ENCODE results near the gene CFAP20DC. TPM values are rescaled to one million over a fixed set of nuclear protein-coding genes. Genes with fewer than 3 reads are reported as not detected.

Gene CFAP20DC
- total and polyA plus RNA-seq, 2 of the 13 experiments (the other 11 are each of a cell fraction or from before 2014, with no cell fraction given), result not detected

DNA sequence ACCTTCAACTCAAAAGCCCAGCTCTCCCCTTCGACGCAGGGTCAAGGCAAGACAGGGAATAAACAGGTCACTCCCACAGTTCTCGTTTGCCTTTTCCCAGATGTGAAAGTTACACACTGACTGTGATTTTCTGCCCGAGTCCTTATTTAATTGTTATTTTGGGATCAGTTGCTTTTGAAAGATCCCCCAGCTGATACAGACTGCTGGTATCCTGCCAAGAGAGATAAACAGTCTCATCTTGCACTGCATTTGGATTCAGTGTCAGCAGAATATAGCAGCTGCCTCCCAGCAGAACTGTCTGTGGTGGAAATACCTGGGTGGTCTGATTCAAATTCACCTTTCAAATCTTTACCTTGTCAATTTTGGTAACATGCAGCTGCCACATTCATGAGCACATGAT lies 327.3 kb downstream of the CFAP20DC start (continued):
- no peak for TF ChIP-seq TFAP4 (IDR thresholded peaks at IDR 0.05; ENCODE audit: borderline replicate concordance, low read depth)
- TF ChIP-seq KAT7 (CRISPR knock-in tag; IDR thresholded peaks at IDR 0.05; ENCODE audit: borderline replicate concordance), result no peak
- no peak for TF ChIP-seq ZNF580 (CRISPR knock-in tag; IDR thresholded peaks at IDR 0.05; ENCODE audit: borderline replicate concordance, low read depth)
- TF ChIP-seq, protein P1, sequence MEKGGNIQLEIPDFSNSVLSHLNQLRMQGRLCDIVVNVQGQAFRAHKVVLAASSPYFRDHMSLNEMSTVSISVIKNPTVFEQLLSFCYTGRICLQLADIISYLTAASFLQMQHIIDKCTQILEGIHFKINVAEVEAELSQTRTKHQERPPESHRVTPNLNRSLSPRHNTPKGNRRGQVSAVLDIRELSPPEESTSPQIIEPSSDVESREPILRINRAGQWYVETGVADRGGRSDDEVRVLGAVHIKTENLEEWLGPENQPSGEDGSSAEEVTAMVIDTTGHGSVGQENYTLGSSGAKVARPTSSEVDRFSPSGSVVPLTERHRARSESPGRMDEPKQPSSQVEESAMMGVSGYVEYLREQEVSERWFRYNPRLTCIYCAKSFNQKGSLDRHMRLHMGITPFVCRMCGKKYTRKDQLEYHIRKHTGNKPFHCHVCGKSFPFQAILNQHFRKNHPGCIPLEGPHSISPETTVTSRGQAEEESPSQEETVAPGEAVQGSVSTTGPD (CRISPR knock-in tag; IDR thresholded peaks at IDR 0.05), result no peak
- TF ChIP-seq, protein P2, sequence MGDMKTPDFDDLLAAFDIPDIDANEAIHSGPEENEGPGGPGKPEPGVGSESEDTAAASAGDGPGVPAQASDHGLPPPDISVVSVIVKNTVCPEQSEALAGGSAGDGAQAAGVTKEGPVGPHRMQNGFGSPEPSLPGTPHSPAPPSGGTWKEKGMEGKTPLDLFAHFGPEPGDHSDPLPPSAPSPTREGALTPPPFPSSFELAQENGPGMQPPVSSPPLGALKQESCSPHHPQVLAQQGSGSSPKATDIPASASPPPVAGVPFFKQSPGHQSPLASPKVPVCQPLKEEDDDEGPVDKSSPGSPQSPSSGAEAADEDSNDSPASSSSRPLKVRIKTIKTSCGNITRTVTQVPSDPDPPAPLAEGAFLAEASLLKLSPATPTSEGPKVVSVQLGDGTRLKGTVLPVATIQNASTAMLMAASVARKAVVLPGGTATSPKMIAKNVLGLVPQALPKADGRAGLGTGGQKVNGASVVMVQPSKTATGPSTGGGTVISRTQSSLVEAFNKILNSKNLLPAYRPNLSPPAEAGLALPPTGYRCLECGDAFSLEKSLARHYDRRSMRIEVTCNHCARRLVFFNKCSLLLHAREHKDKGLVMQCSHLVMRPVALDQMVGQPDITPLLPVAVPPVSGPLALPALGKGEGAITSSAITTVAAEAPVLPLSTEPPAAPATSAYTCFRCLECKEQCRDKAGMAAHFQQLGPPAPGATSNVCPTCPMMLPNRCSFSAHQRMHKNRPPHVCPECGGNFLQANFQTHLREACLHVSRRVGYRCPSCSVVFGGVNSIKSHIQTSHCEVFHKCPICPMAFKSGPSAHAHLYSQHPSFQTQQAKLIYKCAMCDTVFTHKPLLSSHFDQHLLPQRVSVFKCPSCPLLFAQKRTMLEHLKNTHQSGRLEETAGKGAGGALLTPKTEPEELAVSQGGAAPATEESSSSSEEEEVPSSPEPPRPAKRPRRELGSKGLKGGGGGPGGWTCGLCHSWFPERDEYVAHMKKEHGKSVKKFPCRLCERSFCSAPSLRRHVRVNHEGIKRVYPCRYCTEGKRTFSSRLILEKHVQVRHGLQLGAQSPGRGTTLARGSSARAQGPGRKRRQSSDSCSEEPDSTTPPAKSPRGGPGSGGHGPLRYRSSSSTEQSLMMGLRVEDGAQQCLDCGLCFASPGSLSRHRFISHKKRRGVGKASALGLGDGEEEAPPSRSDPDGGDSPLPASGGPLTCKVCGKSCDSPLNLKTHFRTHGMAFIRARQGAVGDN (CRISPR knock-in tag; IDR thresholded peaks at IDR 0.05), result no peak
- TF ChIP-seq, protein P3, sequence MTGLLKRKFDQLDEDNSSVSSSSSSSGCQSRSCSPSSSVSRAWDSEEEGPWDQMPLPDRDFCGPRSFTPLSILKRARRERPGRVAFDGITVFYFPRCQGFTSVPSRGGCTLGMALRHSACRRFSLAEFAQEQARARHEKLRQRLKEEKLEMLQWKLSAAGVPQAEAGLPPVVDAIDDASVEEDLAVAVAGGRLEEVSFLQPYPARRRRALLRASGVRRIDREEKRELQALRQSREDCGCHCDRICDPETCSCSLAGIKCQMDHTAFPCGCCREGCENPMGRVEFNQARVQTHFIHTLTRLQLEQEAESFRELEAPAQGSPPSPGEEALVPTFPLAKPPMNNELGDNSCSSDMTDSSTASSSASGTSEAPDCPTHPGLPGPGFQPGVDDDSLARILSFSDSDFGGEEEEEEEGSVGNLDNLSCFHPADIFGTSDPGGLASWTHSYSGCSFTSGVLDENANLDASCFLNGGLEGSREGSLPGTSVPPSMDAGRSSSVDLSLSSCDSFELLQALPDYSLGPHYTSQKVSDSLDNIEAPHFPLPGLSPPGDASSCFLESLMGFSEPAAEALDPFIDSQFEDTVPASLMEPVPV (CRISPR knock-in tag; IDR thresholded peaks at IDR 0.05), result no peak
- TF ChIP-seq, protein P4, sequence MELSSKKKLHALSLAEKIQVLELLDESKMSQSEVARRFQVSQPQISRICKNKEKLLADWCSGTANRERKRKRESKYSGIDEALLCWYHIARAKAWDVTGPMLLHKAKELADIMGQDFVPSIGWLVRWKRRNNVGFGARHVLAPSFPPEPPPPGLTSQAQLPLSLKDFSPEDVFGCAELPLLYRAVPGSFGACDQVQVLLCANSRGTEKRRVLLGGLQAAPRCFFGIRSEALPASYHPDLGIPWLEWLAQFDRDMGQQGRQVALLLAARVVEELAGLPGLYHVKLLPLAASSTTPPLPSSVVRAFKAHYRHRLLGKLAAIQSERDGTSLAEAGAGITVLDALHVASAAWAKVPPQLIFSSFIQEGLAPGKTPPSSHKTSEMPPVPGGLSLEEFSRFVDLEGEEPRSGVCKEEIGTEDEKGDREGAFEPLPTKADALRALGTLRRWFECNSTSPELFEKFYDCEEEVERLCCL (CRISPR knock-in tag; IDR thresholded peaks at IDR 0.05; ENCODE audit: borderline replicate concordance), result no peak

Measured in HepG2 (cell line).